Cardiac fibroblast (primary cell): Measurements from ENCODE around the gene CPLANE2.

Experiments used
- DNase-seq, 2 donors: peaks; one replicate each; pipeline versions ENCODE4 v3.0.0 to v3.0.0-alpha.2; 2010; ENCODE audit warnings: low read depth in 2 of 2
- H3K4me3 ChIP-seq, 2 donors: replicated peaks in 1 of 2; 1 replicate in 1 of 2; 2 replicates in 1 of 2; pipeline ENCODE4 v1.5.1; 2011; ENCODE audit warnings: low read depth in 2 of 2, low read length in 2 of 2, mild to moderate bottlenecking in 2 of 2, moderate library complexity in 1 of 2
- CTCF ChIP-seq: IDR thresholded peaks from one replicate; pipeline ENCODE4 v1.5.1; 2011; ENCODE audit warnings: low read depth, mild to moderate bottlenecking, low read length, inconsistent platforms

Gene CPLANE2

GRCh38 chr1:16213013-16213412 lies 24.0 kb downstream of the CPLANE2 start:
- no peak for TF ChIP-seq CTCF
- DNase-seq, result no peak
- H3K4me3 ChIP-seq, result no peak overlapping the region

- no peak for TF ChIP-seq CTCF
- no peak for DNase-seq
- H3K4me3 ChIP-seq, result no peak within 1 kb of the TSS
Measured at GRCh38 chr1:16212251-16212961, 24.6 kb downstream of the CPLANE2 start, which contains the start of gene ARHGEF19. Gene ARHGEF19, minus strand, starts transcription at chr1:16212652. Its CDS starts 3,598 bp downstream, at chr1:16209054.

GRCh38 chr1:16211824-16212223 lies 25.2 kb downstream of the CPLANE2 start:
- H3K4me3 ChIP-seq, result no peak overlapping the region
- DNase-seq, result no peak
- no peak for TF ChIP-seq CTCF

GRCh38 chr1:16210581-16210980 lies 26.4 kb downstream of the CPLANE2 start:
- TF ChIP-seq CTCF, result no peak
- no peak overlapping the region for H3K4me3 ChIP-seq
- DNase-seq, result no peak

GRCh38 chr1:16209847-16210407 lies 27.1 kb downstream of the CPLANE2 start:
- TF ChIP-seq CTCF, result no peak
- DNase-seq, result no peak
- no peak overlapping the region for H3K4me3 ChIP-seq

- no peak overlapping the region for H3K4me3 ChIP-seq
- no peak for DNase-seq
- no peak for TF ChIP-seq CTCF
Measured at GRCh38 chr1:16209132-16209846, 27.7 kb downstream of the CPLANE2 start.
